ENCODE data around the gene GRAMD2B. TPM values are rescaled to one million over a fixed set of nuclear protein-coding genes. Genes with fewer than 3 reads are reported as not detected.
A peak's percentile ranks its signal among the peaks of the same experiment; 100 is the strongest.

The GRAMD2B gene
- total RNA-seq, 1 donor = 113 TPM

GRCh38 chr5:126410623-126411022 is 12.6 kb upstream of the GRAMD2B start:
- TF ChIP-seq CTCF (IDR thresholded peaks at IDR 0.05; ENCODE audit: insufficient read depth, low read depth, low read length) = no peak
- no peak overlapping the region for H3K4me3 ChIP-seq (ENCODE audit: low read depth, low read length)
- peak; percentile 80 for DNase-seq (ENCODE audit: low read depth)

GRCh38 chr5:126413856-126414255 is 9.4 kb upstream of the GRAMD2B start:
- DNase-seq (ENCODE audit: low read depth) = no peak
- no peak for TF ChIP-seq CTCF (IDR thresholded peaks at IDR 0.05; ENCODE audit: insufficient read depth, low read depth, low read length)
- H3K4me3 ChIP-seq (ENCODE audit: low read depth, low read length) = no peak overlapping the region

- peak; percentile 77 for DNase-seq (ENCODE audit: low read depth)
- no peak overlapping the region for H3K4me3 ChIP-seq (ENCODE audit: low read depth, low read length)
- TF ChIP-seq CTCF (IDR thresholded peaks at IDR 0.05; ENCODE audit: insufficient read depth, low read depth, low read length) = no peak
These were observed 8.2 kb upstream of the GRAMD2B start for GRCh38 chr5:126414874-126415502.

- no peak for DNase-seq (ENCODE audit: low read depth)
- H3K4me3 ChIP-seq (ENCODE audit: low read depth, low read length) = no peak overlapping the region
- no peak for TF ChIP-seq CTCF (IDR thresholded peaks at IDR 0.05; ENCODE audit: insufficient read depth, low read depth, low read length)
These were observed 7.4 kb upstream of the GRAMD2B start for GRCh38 chr5:126415789-126416188.

GRCh38 chr5:126416266-126416925 is 6.8 kb upstream of the GRAMD2B start:
- H3K4me3 ChIP-seq (ENCODE audit: low read depth, low read length) = no peak overlapping the region
- no peak for DNase-seq (ENCODE audit: low read depth)
- TF ChIP-seq CTCF (IDR thresholded peaks at IDR 0.05; ENCODE audit: insufficient read depth, low read depth, low read length) = no peak

- no peak for DNase-seq (ENCODE audit: low read depth)
- no peak for TF ChIP-seq CTCF (IDR thresholded peaks at IDR 0.05; ENCODE audit: insufficient read depth, low read depth, low read length)
- no peak overlapping the region for H3K4me3 ChIP-seq (ENCODE audit: low read depth, low read length)
These were observed 6.0 kb upstream of the GRAMD2B start for GRCh38 chr5:126417178-126417577.

Measured in fibroblast of villous mesenchyme (primary cell).